HEK293 (cell line): ENCODE results near the gene ABCA7.

ENCODE experiments used
- CTCF ChIA-PET: fragments of 350-600 bp; formaldehyde crosslinking; extraction: SDS; loops from one replicate; lab custom pipeline; 2021; ENCODE audit warnings: antibody characterized with exemption; lab: Yijun Ruan, JAX
- POLR2A ChIA-PET: fragments of 300-600 bp; formaldehyde crosslinking; extraction: SDS; loops from one replicate; lab custom pipeline; 2020; ENCODE audit warnings: antibody characterized with exemption, inconsistent platforms; lab: Yijun Ruan, JAX
- H3K27ac ChIP-seq: fragments of 200-500 bp; sonication (Bioruptor generic); 2 replicates; pipeline ENCODE4 v1.5.1; 2014; ENCODE audit warnings: low read depth, low read length, control low read depth, inconsistent platforms; ENCODE audit errors: extremely low read depth
- H3K36me3 ChIP-seq, 2 experiments: fragments of 200-500 bp in 1 of 2; sonication (Bioruptor generic) in 1 of 2; 1 replicate in 1 of 2; 2 replicates in 1 of 2; pipeline ENCODE4 v1.5.1; 2014 to 2017; ENCODE audit warnings: inconsistent platforms in 2 of 2, low read length in 2 of 2; ENCODE audit not compliant: control insufficient read depth in 2 of 2, insufficient read depth in 1 of 2
- H3K4me1 ChIP-seq: fragments of 200-500 bp; sonication (Bioruptor generic); 2 replicates; pipeline ENCODE4 v1.5.1; 2014; ENCODE audit warnings: mild to moderate bottlenecking, low read length, inconsistent platforms; ENCODE audit not compliant: control insufficient read depth, insufficient read depth
- H3K4me3 ChIP-seq: 2 replicates; pipeline ENCODE4 v1.5.1; 2011; ENCODE audit warnings: low read depth, mild to moderate bottlenecking, control low read depth, low read length, moderate library complexity
- H3K9me3 ChIP-seq: fragments of 200-500 bp; sonication (Bioruptor generic); 2 replicates; pipeline ENCODE4 v1.5.1; 2014; ENCODE audit warnings: low read depth, low read length, inconsistent platforms; ENCODE audit not compliant: control insufficient read depth, insufficient read depth
- BCL11B ChIP-seq: fragments of 450-650 bp; formaldehyde crosslinking; IDR thresholded peaks from 2 replicates; pipeline ENCODE4 v1.5.1; 2016; ENCODE audit warnings: low read depth, missing biosample characterization, missing genetic modification characterization
- GLIS1 ChIP-seq: fragments of 450-650 bp; formaldehyde crosslinking; IDR thresholded peaks from 2 replicates; pipeline ENCODE4 v1.5.1; 2016; ENCODE audit warnings: missing biosample characterization, missing genetic modification characterization
- KLF9 ChIP-seq: fragments of 450-650 bp; formaldehyde crosslinking; IDR thresholded peaks from 2 replicates; pipeline ENCODE4 v1.5.1; 2016; ENCODE audit warnings: missing biosample characterization, missing genetic modification characterization, low read depth
- SCRT1 ChIP-seq: fragments of 450-650 bp; formaldehyde crosslinking; IDR thresholded peaks from 2 replicates; pipeline ENCODE4 v1.5.1; 2016; ENCODE audit warnings: missing biosample characterization, missing genetic modification characterization, borderline replicate concordance
- SP2 ChIP-seq: fragments of 450-650 bp; formaldehyde crosslinking; IDR thresholded peaks from 2 replicates; pipeline ENCODE4 v1.5.1; 2016; ENCODE audit warnings: missing biosample characterization, missing genetic modification characterization
- TCF7L2 ChIP-seq: IDR thresholded peaks from 2 replicates; pipeline ENCODE4 v1.6.1; 2011; ENCODE audit warnings: low read depth, mild to moderate bottlenecking, inconsistent platforms, low read length, moderate library complexity, borderline replicate concordance
- YY1 ChIP-seq: fragments of 450-650 bp; formaldehyde crosslinking; IDR thresholded peaks from 2 replicates; pipeline ENCODE4 v1.5.1; 2018; ENCODE audit warnings: missing biosample characterization, missing genetic modification characterization
- ZBTB48 ChIP-seq: fragments of 450-650 bp; formaldehyde crosslinking; IDR thresholded peaks from 2 replicates; pipeline ENCODE4 v1.5.1; 2016; ENCODE audit warnings: missing biosample characterization, missing genetic modification characterization
- ZNF174 ChIP-seq: fragments of 450-650 bp; formaldehyde crosslinking; IDR thresholded peaks from 2 replicates; pipeline ENCODE4 v1.5.0; 2017; ENCODE audit warnings: missing biosample characterization, mild to moderate bottlenecking, missing genetic modification characterization
- ZNF426 ChIP-seq: fragments of 450-650 bp; formaldehyde crosslinking; IDR thresholded peaks from 2 replicates; pipeline ENCODE4 v1.5.1; 2017; ENCODE audit warnings: missing biosample characterization, missing genetic modification characterization, mild to moderate bottlenecking, inconsistent platforms, moderate library complexity
- ZNF555 ChIP-seq: fragments of 450-650 bp; formaldehyde crosslinking; conservative IDR thresholded peaks from 2 replicates; pipeline ENCODE4 v1.5.1; 2017; ENCODE audit warnings: missing biosample characterization, mild to moderate bottlenecking, missing genetic modification characterization, inconsistent platforms
- ZNF677 ChIP-seq: fragments of 450-650 bp; IDR thresholded peaks from 2 replicates; pipeline ENCODE4 v1.5.0; 2018; ENCODE audit warnings: missing biosample characterization, mild to moderate bottlenecking, missing genetic modification characterization, moderate library complexity
- ZNF792 ChIP-seq: fragments of 450-650 bp; formaldehyde crosslinking; IDR thresholded peaks from 2 replicates; pipeline ENCODE4 v1.5.1; 2016; ENCODE audit warnings: missing biosample characterization, missing genetic modification characterization
- TF ChIP-seq, protein P1 (sequence below): fragments of 450-650 bp; formaldehyde crosslinking; IDR thresholded peaks from 2 replicates; pipeline ENCODE4 v1.5.1; 2016; ENCODE audit warnings: missing biosample characterization, missing genetic modification characterization
- TF ChIP-seq, protein P2 (sequence below): fragments of 450-650 bp; formaldehyde crosslinking; IDR thresholded peaks from 2 replicates; pipeline ENCODE4 v1.5.1; 2016; ENCODE audit warnings: missing biosample characterization, missing genetic modification characterization
- TF ChIP-seq, protein P3 (sequence below): fragments of 450-650 bp; IDR thresholded peaks from 2 replicates; pipeline ENCODE4 v1.5.1; 2018; ENCODE audit warnings: missing biosample characterization, mild to moderate bottlenecking, missing genetic modification characterization
- TF ChIP-seq, protein P4 (sequence below): fragments of 450-650 bp; formaldehyde crosslinking; IDR thresholded peaks from 2 replicates; pipeline ENCODE4 v1.5.1; 2016; ENCODE audit warnings: missing biosample characterization, missing genetic modification characterization
- TF ChIP-seq, protein P5 (sequence below): fragments of 450-650 bp; formaldehyde crosslinking; IDR thresholded peaks from 2 replicates; pipeline ENCODE4; 2016; ENCODE audit warnings: missing biosample characterization, missing genetic modification characterization
- TF ChIP-seq, protein P6 (sequence below): fragments of 450-650 bp; formaldehyde crosslinking; IDR thresholded peaks from 2 replicates; pipeline ENCODE4 v1.5.1; 2017; ENCODE audit warnings: missing biosample characterization, missing genetic modification characterization
- TF ChIP-seq, protein P7 (sequence below): fragments of 450-650 bp; formaldehyde crosslinking; IDR thresholded peaks from 2 replicates; pipeline ENCODE4 v1.5.1; 2016; ENCODE audit warnings: missing biosample characterization, missing genetic modification characterization, low read depth

Gene ABCA7

DNA sequence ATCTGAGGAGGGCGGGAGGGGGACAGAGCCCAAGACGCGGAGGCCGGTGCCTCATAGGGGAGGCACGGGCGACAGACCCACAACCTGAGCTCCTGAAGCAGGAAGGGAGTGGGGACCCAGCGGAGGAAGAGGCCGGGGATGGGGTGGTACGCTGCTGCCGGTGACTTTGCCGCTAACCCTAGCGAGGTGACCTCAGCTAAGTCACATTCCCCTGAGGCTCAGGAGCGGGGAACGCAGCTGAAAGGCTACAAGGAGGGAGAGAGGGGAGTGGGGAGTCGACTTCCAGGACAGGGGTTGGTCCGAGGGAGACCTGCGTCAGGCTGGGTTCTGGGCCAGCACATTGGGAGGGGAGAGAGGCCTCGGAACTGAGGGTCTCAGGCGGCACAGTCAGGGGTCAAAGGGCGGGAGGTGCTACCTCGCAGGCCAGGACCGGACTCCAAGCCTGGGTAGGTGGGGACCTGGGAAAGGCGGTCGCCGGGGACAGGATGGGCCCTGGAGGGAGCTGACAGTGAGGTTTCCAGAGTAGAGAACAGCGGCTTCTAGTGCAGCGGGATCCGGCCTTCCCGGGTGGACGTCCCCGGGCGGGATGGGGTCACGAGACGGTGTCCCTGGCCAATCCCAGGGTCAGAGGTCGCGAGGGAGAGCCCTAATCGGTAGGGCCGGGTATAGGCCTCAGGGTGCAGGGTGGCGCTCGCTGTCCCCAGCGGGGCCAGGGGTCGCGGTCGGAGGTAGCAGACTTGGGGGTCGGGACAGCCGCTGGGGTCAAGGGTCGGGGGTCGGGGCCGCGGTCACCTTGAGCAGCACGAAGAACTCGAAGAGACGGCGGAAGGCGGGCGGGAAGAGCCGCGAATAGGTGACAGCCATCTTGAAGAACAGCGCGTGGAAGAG, 19.7 kb upstream of the ABCA7 start (continued):
- TF ChIP-seq, protein P1, sequence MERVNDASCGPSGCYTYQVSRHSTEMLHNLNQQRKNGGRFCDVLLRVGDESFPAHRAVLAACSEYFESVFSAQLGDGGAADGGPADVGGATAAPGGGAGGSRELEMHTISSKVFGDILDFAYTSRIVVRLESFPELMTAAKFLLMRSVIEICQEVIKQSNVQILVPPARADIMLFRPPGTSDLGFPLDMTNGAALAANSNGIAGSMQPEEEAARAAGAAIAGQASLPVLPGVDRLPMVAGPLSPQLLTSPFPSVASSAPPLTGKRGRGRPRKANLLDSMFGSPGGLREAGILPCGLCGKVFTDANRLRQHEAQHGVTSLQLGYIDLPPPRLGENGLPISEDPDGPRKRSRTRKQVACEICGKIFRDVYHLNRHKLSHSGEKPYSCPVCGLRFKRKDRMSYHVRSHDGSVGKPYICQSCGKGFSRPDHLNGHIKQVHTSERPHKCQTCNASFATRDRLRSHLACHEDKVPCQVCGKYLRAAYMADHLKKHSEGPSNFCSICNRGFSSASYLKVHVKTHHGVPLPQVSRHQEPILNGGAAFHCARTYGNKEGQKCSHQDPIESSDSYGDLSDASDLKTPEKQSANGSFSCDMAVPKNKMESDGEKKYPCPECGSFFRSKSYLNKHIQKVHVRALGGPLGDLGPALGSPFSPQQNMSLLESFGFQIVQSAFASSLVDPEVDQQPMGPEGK (tag by site-specific recombination) = peak; percentile 9; the same call in 1 of the 2 replicates
- TF ChIP-seq KLF9 = peak; percentile 38; the same call in 1 of the 2 replicates
- TF ChIP-seq SP2 = peak; percentile 30; the same call in 1 of the 2 replicates
- TF ChIP-seq, protein P2, sequence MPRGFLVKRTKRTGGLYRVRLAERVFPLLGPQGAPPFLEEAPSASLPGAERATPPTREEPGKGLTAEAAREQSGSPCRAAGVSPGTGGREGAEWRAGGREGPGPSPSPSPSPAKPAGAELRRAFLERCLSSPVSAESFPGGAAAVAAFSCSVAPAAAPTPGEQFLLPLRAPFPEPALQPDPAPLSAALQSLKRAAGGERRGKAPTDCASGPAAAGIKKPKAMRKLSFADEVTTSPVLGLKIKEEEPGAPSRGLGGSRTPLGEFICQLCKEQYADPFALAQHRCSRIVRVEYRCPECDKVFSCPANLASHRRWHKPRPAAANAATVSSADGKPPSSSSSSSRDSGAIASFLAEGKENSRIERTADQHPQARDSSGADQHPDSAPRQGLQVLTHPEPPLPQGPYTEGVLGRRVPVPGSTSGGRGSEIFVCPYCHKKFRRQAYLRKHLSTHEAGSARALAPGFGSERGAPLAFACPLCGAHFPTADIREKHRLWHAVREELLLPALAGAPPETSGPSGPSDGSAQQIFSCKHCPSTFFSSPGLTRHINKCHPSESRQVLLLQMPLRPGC = no peak; the same call in 1 of the 2 replicates
- TF ChIP-seq, protein P3, sequence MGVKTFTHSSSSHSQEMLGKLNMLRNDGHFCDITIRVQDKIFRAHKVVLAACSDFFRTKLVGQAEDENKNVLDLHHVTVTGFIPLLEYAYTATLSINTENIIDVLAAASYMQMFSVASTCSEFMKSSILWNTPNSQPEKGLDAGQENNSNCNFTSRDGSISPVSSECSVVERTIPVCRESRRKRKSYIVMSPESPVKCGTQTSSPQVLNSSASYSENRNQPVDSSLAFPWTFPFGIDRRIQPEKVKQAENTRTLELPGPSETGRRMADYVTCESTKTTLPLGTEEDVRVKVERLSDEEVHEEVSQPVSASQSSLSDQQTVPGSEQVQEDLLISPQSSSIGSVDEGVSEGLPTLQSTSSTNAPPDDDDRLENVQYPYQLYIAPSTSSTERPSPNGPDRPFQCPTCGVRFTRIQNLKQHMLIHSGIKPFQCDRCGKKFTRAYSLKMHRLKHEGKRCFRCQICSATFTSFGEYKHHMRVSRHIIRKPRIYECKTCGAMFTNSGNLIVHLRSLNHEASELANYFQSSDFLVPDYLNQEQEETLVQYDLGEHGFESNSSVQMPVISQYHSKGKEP = no peak
- TF ChIP-seq ZNF792 (tag by site-specific recombination) = peak; percentile 24; the same call in 1 of the 2 replicates
- TF ChIP-seq, protein P4, sequence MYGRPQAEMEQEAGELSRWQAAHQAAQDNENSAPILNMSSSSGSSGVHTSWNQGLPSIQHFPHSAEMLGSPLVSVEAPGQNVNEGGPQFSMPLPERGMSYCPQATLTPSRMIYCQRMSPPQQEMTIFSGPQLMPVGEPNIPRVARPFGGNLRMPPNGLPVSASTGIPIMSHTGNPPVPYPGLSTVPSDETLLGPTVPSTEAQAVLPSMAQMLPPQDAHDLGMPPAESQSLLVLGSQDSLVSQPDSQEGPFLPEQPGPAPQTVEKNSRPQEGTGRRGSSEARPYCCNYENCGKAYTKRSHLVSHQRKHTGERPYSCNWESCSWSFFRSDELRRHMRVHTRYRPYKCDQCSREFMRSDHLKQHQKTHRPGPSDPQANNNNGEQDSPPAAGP = peak; percentile 49
- TF ChIP-seq SCRT1 (tag by site-specific recombination) = no peak
- TF ChIP-seq BCL11B (tag by site-specific recombination) = peak; percentile 99
- TF ChIP-seq, protein P5, sequence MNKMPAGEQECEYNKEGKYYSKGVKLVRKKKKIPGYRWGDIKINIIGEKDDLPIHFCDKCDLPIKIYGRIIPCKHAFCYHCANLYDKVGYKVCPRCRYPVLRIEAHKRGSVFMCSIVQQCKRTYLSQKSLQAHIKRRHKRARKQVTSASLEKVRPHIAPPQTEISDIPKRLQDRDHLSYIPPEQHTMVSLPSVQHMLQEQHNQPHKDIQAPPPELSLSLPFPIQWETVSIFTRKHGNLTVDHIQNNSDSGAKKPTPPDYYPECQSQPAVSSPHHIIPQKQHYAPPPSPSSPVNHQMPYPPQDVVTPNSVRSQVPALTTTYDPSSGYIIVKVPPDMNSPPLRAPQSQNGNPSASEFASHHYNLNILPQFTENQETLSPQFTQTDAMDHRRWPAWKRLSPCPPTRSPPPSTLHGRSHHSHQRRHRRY (tag by site-specific recombination) = 0 out of 2 replicates have a peak, but pooled peaks have one; percentile 6
- no peak for TF ChIP-seq ZNF555 (tag by site-specific recombination)
- TF ChIP-seq ZBTB48 (tag by site-specific recombination) = peak; percentile 62
- TF ChIP-seq, all 188 proteins: peak for 29

DNA sequence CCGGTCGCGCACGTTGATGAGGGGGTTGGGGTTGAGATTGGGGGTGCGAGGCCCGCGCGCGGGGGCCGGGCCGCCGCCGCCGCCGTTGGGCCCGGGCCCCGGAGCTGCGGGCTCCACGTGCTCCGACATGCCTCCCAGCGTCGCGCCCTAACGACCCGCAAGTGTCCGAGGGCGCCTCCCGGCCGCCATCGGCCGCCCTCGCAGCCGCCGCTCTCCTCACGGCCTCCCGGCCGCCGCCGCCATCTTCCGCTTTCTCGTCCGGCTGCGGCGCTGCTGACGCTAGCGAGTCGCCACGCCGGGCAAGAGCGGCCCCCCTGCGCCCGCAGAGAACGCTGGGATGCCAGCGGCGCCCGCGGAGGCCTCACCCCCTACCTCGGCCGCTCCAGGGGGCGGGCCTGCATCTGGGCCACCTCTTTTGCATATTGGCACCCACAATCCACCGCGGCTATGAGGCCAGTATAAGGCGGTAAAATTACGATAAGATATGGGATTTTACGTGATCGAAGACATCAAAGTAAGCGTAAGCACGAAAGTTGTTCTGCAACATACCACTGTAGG, 19.0 kb upstream of the ABCA7 start, which contains the start of gene TMEM259:
Gene TMEM259, minus strand, starts transcription at position 256 of the 558 bp plus-strand sequence. Its CDS starts 127 bp downstream, at position 129.
- Histone ChIP-seq H3K4me3 (peak within 1 kb of the TSS; percentile 86), H3K36me3 (peaks cover 0 to 20% of the 10 kb centered on the region in 2 experiments; a peak in 1 of 3 replicates), H3K9me3 (no peaks in the 10 kb centered on the region), H3K4me1 (peaks cover 7% of the 10 kb centered on the region), H3K27ac (peak within 1 kb of the TSS; percentile 80)
- POLR2A ChIA-PET = interaction anchor here (0.7 kb wide), 2 partner anchors 9 to 69 kb away, joined by 3 read pairs; no protein-coding TSS in a partner anchor
- CTCF ChIA-PET = interaction anchor here (0.6 to 1.1 kb wide), 3 partner anchors 44 to 92 kb away, joined by 3 read pairs; no protein-coding TSS in a partner anchor
- no peak for TF ChIP-seq ZNF426 (tag by site-specific recombination)
- TF ChIP-seq KLF9 = no peak; the same call in 1 of the 2 replicates
- peak; percentile 95 for TF ChIP-seq GLIS1 (tag by site-specific recombination)
- TF ChIP-seq, protein P6, sequence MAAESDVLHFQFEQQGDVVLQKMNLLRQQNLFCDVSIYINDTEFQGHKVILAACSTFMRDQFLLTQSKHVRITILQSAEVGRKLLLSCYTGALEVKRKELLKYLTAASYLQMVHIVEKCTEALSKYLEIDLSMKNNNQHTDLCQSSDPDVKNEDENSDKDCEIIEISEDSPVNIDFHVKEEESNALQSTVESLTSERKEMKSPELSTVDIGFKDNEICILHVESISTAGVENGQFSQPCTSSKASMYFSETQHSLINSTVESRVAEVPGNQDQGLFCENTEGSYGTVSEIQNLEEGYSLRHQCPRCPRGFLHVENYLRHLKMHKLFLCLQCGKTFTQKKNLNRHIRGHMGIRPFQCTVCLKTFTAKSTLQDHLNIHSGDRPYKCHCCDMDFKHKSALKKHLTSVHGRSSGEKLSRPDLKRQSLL (tag by site-specific recombination) = peak; percentile 14; the same call in 1 of the 2 replicates
- TF ChIP-seq, protein P7, sequence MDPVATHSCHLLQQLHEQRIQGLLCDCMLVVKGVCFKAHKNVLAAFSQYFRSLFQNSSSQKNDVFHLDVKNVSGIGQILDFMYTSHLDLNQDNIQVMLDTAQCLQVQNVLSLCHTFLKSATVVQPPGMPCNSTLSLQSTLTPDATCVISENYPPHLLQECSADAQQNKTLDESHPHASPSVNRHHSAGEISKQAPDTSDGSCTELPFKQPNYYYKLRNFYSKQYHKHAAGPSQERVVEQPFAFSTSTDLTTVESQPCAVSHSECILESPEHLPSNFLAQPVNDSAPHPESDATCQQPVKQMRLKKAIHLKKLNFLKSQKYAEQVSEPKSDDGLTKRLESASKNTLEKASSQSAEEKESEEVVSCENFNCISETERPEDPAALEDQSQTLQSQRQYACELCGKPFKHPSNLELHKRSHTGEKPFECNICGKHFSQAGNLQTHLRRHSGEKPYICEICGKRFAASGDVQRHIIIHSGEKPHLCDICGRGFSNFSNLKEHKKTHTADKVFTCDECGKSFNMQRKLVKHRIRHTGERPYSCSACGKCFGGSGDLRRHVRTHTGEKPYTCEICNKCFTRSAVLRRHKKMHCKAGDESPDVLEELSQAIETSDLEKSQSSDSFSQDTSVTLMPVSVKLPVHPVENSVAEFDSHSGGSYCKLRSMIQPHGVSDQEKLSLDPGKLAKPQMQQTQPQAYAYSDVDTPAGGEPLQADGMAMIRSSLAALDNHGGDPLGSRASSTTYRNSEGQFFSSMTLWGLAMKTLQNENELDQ (tag by site-specific recombination) = no peak
- 0 out of 2 replicates have a peak, but pooled peaks have one; percentile 53 for TF ChIP-seq ZNF677 (tag by site-specific recombination)
- no peak for TF ChIP-seq ZNF174
- no peak; the same call in none of the 2 replicates for TF ChIP-seq YY1 (tag by site-specific recombination)
- no peak for TF ChIP-seq TCF7L2
